Stimulated activated CD4-positive, alpha-beta T cell treated with anti-CD3 and anti-CD28 coated beads, TNF-alpha, amount 100 ng/mL, for 4 hours (primary cell): ENCODE data around the gene CRIM1.
"Not testable (repeated sequence)": the region's sequence is repeated elsewhere in the genome, so short reads cannot be mapped to it uniquely, and the experiment has no call there.

Source experiments
- DNase-seq, 3 experiments: peaks; one replicate each; pipeline ENCODE4 v3.0.0-alpha.2; 2020; ENCODE audit warnings: low read depth in 3 of 3

The CRIM1 gene, protein sequence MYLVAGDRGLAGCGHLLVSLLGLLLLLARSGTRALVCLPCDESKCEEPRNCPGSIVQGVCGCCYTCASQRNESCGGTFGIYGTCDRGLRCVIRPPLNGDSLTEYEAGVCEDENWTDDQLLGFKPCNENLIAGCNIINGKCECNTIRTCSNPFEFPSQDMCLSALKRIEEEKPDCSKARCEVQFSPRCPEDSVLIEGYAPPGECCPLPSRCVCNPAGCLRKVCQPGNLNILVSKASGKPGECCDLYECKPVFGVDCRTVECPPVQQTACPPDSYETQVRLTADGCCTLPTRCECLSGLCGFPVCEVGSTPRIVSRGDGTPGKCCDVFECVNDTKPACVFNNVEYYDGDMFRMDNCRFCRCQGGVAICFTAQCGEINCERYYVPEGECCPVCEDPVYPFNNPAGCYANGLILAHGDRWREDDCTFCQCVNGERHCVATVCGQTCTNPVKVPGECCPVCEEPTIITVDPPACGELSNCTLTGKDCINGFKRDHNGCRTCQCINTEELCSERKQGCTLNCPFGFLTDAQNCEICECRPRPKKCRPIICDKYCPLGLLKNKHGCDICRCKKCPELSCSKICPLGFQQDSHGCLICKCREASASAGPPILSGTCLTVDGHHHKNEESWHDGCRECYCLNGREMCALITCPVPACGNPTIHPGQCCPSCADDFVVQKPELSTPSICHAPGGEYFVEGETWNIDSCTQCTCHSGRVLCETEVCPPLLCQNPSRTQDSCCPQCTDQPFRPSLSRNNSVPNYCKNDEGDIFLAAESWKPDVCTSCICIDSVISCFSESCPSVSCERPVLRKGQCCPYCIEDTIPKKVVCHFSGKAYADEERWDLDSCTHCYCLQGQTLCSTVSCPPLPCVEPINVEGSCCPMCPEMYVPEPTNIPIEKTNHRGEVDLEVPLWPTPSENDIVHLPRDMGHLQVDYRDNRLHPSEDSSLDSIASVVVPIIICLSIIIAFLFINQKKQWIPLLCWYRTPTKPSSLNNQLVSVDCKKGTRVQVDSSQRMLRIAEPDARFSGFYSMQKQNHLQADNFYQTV

DNA sequence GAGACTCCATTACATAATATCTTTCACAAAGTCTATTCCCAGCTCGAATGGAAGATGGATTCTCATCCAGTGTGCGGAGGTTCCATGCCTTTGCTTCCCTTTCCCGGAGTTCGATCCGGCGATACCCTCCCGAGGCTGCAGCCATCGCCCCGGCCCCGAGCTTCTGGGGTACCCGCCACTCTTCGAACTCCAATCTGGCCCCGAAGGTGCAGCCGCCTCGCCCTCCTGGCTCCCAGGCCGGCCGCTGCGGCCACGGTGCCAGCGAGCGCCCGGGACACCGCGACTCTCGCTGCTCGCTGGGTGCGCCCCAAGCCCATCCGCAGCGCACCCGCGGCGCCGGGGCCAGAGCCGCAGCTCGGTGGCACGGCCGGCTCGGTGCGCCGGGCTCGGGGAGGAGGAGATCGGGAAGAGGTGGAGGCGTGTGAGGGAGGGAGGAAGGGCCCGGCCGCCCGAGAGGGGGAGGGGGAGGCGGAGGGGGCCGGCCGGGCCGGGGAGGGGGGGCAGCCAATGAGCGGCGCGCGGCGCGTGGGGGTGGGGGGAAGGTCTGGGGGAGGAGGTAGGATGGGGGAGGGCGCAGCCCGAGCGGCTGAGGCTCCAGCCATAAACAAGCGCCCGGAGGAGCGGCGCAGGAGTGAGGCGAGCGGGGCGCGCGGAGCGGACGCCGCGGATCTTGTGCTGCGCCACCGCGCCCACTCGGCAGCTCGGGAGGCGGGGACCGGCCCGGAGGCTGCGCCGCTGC lies at the start of gene CRIM1:
Gene CRIM1, plus strand, starts transcription at position 628 of the 739 bp plus-strand sequence. CDS start 515 bp downstream, outside the sequence.
- peak; percentile 36 to 44 (median 39) for DNase-seq

DNA sequence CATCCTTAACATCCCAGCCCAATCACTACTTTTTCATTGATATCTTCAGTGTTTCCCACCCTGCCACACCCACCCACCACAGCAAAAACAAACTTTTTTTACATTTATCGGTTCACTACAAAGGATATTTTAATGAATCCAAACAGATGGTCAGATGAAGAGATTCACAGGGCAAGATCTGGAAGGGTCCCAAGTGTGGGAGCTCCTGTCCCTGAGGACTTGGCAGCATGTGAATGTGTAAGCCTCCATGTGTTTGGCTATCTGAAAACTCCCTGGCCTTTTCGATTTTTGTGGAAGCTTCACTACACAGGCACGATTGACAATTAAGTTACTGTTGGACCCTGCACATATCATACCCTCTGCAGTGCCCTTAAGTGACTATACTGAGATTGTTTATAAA lies 48.1 kb upstream of the CRIM1 start:
- no peak for DNase-seq

DNA sequence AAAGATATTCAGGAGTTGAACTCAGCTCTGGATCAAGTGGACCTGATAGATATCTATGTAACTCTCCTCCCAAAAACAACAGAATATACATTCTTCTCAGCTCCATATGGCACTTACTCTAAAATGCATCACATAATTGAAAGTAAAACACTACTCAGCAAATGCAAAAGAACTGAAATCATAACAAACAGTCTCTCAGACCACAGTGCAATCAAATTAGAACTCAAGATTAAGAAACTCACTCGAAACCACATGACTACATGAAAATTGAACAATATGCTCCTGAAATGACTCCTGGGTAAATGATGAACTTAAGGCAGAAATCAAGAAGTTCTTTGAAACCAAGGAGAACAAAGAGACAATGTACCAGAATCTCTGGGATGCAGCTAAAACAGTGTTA lies 45.1 kb upstream of the CRIM1 start:
- DNase-seq: not testable (repeated sequence)

DNA sequence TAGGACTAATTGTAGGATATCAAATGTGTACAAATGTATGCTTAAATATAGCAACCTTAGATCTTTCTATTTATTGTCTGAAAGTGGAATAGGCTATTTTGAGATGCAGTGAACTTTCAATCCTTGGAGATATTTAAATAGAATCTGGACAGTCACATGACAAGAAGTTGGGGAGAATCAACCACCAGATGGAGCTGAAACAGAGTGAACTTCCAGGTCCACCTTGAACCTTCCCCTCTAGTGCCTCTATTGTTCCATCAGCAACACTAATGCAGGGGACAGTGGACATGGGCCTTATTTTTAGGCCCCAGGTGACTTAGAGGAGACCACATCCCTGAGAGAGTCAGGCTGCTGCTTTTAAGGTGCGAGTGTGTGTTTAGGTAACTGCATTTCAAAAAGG lies 37.0 kb upstream of the CRIM1 start:
- DNase-seq: no peak

DNA sequence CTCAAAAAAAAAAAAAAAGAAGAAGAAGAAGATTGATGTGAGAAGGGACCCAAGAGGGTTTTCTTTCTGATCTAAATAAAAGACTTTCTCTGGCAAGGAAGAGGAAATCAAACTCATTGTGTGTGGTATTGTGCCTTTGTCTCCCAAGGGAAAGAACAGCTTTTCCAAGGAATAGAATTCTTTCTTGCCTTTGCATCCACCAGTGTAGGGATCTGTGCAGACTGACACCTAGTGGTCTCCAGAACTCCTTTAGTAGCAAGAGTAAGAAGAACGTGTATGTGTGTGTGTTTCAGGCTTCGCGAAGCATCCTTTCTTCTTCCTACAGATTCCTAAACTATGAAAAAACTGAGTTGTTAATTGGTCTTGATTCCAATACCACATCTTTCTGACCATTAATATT lies 33.5 kb upstream of the CRIM1 start:
- no peak for DNase-seq

DNA sequence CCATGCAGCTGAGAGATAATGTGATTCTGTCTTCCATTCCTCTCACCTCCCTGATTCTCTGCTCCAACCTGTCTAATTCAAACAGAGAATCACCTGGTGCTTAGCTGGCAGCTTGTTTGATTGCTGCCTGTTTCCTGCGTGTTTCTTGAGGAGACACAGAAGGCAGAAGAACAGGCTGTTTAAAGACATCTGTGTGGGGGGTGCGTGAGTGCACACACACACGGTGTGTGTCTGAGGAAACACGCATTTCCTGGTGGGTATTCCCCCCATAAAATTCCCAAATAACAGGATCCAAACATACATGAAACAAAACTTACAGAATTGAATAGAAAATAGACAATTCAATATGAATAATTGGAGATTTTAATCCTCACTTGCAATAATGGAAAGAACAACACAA lies 29.3 kb upstream of the CRIM1 start:
- no peak for DNase-seq

DNA sequence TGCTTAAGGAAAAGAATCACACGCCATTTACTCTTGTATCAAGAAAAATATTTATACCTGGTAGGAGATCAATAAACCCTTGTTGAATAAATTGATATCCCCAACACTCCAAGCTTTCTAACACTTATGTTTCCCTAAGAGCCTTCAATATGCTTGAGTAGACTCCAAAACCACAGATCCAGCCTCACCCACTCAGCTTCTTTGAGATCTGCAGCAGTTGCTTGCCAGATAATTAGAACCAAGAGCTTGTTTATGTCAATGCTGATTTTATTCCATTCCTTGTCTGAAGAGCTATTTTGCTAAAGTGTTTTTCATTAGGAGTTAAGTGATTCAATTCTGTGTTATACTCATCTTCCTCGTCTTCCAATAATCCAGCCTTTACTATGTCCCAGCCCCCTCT lies 26.3 kb upstream of the CRIM1 start:
- no peak for DNase-seq

DNA sequence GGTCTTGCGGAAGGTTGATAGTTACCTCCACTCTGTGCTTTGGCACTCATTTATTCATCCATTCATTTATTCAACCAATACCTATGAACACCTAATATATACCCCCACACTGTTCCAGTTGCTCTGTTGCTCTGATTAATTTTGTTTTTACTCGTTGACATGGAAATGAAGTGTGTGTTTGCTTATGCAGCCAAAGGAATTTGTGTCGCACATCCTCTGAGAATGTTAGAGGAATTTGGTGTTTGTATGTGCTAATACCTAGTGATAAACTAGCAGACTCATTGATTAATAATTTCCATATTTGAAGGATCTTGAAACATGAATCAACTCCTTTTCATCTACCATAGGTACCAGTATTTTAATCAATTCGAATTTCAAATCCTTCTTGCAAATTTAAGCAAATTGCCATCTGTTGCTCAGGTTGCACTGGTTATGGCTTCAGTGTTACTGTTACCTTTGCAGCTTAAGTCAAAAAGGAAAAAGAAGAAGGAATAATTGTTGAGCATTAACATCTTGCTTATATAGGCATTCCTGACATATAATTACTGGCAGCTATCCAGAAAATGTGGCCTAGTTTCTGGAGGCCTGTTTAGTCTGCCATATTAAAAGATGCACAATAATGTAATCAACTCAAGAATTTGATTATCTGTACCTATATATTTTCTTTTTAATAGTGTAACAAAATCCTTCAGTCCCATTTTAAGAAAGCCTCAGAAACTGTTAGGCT lies 25.7 kb upstream of the CRIM1 start:
- no peak for DNase-seq

DNA sequence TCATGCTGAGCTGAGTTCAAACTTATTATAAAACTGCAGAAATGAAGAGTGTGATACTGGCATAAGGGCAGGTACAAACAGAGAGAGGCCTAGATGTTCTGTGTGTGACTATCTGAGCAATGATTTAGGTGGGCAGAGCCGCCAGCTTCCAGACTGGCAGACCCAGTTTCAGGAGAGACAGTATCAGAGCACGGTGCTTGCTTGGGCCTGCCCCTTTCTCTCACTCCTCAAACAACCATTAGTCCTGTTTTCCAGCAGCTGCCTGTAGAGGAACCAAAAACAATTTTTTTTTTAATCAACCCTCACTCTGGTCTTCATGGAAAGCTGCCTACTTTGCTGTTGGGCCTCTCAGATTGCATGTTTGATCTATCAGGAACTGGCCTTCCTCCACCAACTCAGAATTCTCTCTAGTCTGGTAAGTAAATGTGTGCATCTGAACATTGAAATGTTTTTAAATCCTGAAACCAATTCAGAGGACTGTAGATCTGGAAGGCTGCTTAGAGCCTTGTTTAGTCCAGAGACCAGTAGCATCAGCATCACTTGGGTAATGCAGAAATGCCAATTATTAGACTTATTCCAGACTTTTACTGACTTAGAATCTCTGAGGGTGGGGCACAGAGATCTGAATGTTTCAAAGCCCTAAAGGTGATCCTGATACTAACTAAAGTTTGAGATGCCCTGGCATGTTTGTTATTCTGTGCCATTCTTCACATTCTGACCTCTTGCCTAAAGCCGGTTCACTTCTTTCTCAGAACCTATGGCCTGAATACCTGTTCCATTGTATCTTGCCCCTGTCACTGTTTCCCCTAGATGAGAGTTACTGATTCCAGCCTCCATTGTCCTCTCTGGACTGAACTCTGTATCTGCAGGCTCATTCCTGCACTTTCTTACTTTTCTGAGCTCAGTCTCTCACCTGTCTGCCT lies 24.8 kb upstream of the CRIM1 start:
- no peak for DNase-seq

DNA sequence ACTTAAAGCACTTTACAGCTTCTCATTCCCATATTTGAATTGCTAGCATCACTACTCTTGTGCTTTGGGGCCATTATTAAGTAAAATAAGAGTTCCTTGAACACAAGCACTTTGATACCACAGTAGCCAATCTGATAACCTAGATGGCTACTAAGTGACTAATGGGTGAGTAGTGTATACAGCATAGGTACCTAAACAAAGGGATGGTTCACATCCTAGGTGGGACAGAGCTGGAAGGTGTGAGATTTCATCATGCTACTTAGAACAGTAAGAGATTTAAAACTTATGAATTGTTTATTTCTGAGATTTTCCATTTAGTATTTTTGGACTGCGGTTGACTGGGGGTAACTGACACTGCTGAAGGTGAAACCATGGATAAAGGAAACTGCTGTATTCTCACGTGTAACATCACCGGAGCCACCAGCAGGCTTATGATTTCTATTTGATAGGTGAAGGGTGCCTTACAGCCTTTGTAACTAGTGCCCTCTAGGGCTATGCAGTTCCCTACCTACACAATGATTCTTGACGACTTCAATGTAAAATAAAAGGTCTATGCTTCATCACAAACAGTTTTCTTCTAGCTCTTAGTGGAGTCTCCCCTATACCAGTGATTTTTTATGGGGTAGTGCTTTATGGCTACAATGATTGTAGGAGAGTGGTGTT lies 22.1 kb upstream of the CRIM1 start:
- no peak for DNase-seq

DNA sequence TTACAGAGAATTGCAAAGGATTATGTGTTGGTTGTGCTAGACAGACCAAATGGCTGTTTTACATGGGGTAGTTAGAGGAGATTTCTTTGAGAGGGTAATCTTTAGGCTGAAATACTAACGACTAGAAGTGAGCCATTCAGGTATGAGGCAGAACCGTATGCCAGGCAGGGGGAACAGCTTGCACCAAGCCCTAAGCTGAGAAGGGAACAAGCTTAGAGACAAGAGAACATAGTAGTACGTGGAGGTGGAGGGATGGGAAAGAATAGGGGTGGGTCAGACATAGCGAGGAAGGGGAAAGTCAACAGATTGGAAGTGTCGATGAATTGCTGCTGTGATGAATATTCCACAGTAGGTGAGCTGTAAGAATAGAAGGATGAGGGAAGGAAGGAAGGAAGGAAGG lies 20.0 kb upstream of the CRIM1 start:
- no peak for DNase-seq

DNA sequence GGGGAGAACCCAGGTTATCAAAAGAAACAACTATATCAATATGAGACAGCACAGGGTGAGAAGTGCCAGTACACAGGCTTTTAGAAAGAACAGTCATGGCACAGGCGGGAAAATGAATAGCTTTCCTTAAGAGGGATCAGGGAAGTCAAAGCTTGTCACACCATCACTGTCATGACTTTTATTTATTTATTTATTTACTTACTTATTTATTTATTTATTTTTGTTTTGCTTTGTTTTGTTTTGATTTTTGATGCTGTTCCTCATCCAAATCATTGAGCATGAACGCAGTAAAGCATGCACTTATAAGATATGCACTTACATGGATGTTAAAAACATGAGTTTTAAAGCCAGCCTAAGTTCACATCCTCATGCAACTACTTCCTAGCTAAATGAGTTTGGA lies 19.3 kb upstream of the CRIM1 start:
- DNase-seq: no peak

DNA sequence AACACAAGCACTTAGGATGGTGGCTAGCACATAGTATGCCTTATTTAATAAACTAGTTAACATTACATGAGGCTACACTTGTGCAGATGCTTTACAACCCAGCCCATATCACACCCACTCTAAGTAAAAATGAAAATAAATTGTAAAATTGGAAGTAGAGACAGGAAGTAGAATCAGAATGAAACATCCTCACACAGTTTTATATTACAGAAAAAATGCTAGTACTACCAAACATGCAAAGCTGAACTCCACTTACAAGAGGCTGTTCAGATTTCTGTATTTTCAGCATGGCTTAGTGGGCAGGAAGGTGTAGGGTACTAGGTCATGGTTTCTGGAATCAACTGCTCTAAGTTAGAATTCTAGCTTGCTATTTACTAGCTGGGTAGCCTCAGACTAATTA lies 18.2 kb upstream of the CRIM1 start:
- DNase-seq: no peak

DNA sequence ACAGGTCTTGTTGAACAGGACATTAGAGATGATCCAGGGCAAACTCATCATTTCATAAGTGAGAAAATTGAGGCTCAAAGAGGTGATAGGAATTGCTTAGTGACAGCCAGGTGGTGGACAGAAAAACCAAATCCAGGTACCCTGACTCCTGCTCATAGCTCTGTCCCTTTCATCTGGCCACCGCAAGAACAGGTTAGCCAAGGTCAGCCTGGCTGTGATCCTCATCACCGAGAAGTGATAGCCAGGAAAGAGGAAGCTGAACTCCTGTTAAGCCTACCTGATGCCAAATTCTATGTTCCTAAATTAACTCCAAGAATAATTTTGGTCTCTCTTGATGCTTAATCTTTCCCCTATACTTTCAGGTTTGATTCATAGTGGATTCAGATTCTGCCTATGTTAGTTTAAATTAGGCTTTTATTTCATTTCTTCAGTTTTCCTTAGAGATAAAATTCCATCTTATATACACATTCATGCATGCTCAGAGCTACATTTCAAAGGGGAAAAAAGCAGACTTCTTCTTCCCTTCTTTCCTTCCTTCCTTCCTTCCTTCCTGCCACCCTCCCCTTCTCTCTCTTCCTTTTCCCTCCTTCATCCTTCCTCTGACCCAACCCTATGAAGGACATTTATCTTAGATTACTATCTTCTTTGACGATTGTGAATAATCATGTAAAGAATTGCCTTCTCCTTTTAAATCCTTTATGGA lies 17.3 kb upstream of the CRIM1 start:
- DNase-seq: no peak

DNA sequence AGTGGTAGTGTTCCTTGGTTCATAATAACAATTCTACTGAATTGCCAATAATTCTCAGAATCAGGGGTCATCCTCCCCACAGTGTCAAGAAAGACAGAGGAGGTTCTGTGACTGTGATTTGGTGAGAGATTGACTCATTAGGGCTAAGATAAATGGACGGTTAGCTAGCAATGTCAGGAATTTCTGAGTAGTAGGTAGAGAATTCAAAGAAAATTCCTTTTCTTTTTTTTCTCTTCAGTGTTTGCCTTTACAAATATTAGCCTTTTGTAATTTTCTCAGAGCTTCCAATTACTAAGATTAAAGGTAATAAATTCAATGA lies 16.8 kb upstream of the CRIM1 start:
- no peak for DNase-seq

DNA sequence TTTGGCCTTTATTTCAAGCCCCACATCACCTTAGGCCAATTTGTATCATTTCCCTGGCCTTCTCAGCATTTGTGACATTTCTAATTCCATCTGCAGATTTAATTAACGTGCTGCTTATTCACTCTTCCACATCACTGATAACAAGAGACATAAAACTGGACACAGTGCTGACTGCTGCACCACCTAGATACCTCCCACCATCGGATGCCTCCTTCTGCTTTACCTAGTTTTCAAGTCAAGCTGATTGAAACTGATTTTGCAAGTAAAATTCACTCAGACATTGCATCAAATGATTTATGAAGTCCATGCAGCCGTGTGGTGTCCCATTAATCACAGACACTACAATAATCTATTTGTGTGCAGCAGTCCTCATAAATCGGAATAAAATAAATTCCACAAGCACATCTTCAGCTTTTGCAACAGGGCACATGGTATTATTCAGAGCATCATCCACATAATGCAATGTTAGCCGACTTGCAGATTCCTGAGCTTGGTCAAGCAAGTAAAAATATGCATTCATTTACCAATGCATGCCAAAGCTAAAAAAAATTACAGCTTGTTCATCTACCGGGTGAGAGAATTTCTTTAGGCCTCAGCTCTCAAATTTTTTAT lies 15.9 kb upstream of the CRIM1 start:
- DNase-seq: no peak

DNA sequence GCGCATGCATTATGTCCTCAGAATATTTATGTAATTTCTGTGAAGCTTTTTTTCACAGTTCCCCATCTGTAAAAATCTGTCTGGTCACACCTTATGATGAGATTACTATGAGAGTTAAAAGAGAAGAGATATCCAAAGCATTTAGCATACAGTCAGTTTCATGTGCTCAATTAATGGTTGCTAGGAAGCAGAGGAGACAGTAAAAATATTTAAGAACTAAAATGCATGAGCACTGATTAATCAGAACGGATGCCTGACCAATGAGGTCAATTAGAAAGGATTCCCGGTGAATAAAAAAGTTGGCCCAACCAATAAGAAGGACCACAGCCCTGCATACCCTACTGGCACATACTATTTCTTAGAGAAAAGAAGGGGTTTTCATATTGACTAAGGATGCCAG lies 12.0 kb upstream of the CRIM1 start:
- no peak for DNase-seq

DNA sequence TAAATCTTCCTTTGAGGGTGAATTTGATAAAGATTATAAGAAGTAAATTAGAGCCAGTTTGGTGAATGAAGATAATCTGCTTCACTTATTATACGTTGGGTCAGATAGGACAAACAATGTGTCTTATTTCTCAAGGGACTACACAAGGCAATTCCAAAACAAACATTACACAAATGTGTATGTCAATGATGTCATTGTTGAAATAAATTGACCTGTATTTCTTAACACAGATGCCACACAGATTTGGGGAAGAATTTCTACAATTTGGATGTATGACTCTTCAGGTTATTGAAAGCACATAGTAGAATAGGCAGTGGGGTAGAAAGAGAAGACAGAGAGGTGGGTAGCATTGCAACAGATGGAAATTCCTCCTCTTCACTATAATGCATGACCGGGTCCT lies 6.9 kb upstream of the CRIM1 start:
- DNase-seq: no peak

DNA sequence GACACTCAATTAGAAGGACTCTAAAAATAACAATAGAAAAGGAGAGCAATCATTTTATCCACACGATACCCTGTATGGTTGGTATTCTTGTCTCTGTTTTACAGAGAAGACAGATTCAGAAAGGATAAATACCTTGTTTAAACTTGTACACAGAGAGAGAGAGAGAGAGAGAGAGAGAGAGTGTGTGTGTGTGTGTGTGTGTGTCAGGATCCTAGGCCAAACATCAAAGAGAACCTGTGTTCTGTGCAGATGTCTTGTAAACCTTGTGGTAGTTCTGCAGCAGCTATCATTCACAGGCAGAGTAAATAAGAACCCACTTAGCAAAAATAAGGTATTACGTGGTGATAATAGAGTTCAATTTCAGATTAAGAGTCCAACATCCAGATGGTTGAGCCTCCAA lies 4.3 kb upstream of the CRIM1 start:
- no peak for DNase-seq
